ENCODE data around the gene PUM2. TPM values are rescaled to one million over a fixed set of nuclear protein-coding genes. Genes with fewer than 3 reads are reported as not detected.

The PUM2 gene
- total and polyA plus RNA-seq, 2 of the 13 experiments (the other 11 are each of a cell fraction or from before 2014, with no cell fraction given), result 69.6 to 69.8 TPM

DNA sequence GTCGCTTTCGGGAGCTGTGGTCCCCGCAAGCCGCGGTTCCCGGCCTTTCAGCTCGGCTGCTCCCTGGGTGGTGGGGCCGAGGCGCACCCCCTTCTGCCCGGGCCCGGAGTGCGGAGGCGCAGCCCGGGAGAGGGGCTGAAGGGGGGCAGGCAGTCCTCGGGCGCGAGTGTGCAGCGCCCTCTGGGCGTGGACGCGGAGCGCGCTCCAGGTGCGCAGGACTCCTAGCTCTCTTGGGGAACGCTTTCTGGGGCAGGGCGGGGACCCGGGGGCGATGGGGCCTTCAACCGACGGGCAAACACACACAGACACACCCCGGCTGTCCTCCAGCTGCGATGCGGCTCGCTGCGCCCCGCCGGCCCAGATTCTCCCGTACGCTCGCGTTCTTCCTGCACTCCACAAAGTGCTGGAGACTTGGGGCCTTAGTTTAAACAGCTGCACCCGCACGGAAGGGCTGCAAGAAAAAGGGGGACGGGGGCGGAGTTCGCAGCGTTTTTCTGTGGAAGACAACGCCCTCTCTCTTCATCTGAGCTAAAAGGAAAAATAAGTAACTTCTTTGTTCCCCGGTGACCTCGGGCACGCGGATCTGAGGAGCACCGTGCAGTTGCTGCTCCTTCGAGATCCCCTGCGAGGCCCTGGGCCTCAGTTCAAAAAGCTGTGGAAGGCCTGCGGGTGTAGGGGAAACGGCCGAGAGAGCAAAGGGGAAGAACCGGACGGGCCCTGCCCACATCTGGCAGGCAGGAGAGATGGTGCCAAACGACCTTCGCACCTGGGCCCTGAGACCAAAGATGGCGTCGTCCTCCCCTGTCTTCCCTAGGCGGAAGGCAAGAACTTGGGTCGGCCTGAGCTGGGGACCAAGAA lies 125.1 kb downstream of the PUM2 start (continued):
- TF ChIP-seq, protein P1, sequence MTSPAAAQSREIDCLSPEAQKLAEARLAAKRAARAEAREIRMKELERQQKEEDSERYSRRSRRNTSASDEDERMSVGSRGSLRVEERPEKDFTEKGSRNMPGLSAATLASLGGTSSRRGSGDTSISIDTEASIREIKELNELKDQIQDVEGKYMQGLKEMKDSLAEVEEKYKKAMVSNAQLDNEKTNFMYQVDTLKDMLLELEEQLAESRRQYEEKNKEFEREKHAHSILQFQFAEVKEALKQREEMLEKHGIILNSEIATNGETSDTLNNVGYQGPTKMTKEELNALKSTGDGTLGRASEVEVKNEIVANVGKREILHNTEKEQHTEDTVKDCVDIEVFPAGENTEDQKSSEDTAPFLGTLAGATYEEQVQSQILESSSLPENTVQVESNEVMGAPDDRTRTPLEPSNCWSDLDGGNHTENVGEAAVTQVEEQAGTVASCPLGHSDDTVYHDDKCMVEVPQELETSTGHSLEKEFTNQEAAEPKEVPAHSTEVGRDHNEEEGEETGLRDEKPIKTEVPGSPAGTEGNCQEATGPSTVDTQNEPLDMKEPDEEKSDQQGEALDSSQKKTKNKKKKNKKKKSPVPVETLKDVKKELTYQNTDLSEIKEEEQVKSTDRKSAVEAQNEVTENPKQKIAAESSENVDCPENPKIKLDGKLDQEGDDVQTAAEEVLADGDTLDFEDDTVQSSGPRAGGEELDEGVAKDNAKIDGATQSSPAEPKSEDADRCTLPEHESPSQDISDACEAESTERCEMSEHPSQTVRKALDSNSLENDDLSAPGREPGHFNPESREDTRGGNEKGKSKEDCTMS (CRISPR knock-in tag; conservative IDR thresholded peaks at IDR 0.05), result no peak; the same call in 1 of the 2 replicates
- TF ChIP-seq MTA1 (CRISPR knock-in tag; IDR thresholded peaks at IDR 0.05; ENCODE audit: borderline replicate concordance) (peak; percentile 72), RAD21 (CRISPR knock-in tag; IDR thresholded peaks at IDR 0.05) (peak; percentile 98), FOXM1 (CRISPR knock-in tag; IDR thresholded peaks at IDR 0.05) (no peak), GABPB1 (CRISPR knock-in tag; IDR thresholded peaks at IDR 0.05) (peak; percentile 79), ZNF484 (CRISPR knock-in tag; IDR thresholded peaks at IDR 0.05; ENCODE audit: borderline replicate concordance, low read depth) (no peak), NFE2L1 (CRISPR knock-in tag; IDR thresholded peaks at IDR 0.05; ENCODE audit: borderline replicate concordance) (no peak), ZNF569 (CRISPR knock-in tag; IDR thresholded peaks at IDR 0.05; ENCODE audit: borderline replicate concordance) (no peak), NFKB2 (CRISPR knock-in tag; IDR thresholded peaks at IDR 0.05; ENCODE audit: borderline replicate concordance) (no peak), ZNF546 (CRISPR knock-in tag; conservative IDR thresholded peaks at IDR 0.05) (peak; percentile 38; the same call in 1 of the 2 replicates), HOXA9 (CRISPR knock-in tag; IDR thresholded peaks at IDR 0.05; ENCODE audit: borderline replicate concordance) (0 out of 2 replicates have a peak, but pooled peaks have one; percentile 14), GPN1 (CRISPR knock-in tag; IDR thresholded peaks at IDR 0.05; ENCODE audit: borderline replicate concordance) (0 out of 2 replicates have a peak, but pooled peaks have one; percentile 45), ZNF441 (CRISPR knock-in tag; IDR thresholded peaks at IDR 0.05; ENCODE audit: borderline replicate concordance) (peak; percentile 63), CREB1 (IDR thresholded peaks at IDR 0.05) (no peak), CREB1 (CRISPR knock-in tag; IDR thresholded peaks at IDR 0.05) (no peak), ZNF230 (CRISPR knock-in tag; IDR thresholded peaks at IDR 0.05) (0 out of 2 replicates have a peak, but pooled peaks have one; percentile 41)
- TF ChIP-seq, protein P2, sequence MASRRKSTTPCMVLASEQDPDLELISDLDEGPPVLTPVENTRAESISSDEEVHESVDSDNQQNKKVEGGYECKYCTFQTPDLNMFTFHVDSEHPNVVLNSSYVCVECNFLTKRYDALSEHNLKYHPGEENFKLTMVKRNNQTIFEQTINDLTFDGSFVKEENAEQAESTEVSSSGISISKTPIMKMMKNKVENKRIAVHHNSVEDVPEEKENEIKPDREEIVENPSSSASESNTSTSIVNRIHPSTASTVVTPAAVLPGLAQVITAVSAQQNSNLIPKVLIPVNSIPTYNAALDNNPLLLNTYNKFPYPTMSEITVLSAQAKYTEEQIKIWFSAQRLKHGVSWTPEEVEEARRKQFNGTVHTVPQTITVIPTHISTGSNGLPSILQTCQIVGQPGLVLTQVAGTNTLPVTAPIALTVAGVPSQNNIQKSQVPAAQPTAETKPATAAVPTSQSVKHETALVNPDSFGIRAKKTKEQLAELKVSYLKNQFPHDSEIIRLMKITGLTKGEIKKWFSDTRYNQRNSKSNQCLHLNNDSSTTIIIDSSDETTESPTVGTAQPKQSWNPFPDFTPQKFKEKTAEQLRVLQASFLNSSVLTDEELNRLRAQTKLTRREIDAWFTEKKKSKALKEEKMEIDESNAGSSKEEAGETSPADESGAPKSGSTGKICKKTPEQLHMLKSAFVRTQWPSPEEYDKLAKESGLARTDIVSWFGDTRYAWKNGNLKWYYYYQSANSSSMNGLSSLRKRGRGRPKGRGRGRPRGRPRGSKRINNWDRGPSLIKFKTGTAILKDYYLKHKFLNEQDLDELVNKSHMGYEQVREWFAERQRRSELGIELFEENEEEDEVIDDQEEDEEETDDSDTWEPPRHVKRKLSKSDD (CRISPR knock-in tag; IDR thresholded peaks at IDR 0.05; ENCODE audit: low read depth), result peak; percentile 58
- TF ChIP-seq, protein P3, sequence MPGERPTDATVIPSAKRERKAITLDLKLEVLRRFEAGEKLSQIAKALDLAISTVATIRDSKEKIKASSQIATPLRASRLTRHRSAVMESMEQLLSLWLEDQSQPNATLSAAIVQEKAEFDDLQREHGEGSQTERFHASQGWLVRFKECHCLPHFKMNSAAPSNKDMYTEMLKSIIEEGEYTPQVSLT (CRISPR knock-in tag; IDR thresholded peaks at IDR 0.05; ENCODE audit: borderline replicate concordance, low read depth), result no peak
- TF ChIP-seq, protein P4, sequence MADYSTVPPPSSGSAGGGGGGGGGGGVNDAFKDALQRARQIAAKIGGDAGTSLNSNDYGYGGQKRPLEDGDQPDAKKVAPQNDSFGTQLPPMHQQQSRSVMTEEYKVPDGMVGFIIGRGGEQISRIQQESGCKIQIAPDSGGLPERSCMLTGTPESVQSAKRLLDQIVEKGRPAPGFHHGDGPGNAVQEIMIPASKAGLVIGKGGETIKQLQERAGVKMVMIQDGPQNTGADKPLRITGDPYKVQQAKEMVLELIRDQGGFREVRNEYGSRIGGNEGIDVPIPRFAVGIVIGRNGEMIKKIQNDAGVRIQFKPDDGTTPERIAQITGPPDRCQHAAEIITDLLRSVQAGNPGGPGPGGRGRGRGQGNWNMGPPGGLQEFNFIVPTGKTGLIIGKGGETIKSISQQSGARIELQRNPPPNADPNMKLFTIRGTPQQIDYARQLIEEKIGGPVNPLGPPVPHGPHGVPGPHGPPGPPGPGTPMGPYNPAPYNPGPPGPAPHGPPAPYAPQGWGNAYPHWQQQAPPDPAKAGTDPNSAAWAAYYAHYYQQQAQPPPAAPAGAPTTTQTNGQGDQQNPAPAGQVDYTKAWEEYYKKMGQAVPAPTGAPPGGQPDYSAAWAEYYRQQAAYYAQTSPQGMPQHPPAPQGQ (CRISPR knock-in tag; IDR thresholded peaks at IDR 0.05; ENCODE audit: borderline replicate concordance), result no peak
- TF ChIP-seq, protein P5, sequence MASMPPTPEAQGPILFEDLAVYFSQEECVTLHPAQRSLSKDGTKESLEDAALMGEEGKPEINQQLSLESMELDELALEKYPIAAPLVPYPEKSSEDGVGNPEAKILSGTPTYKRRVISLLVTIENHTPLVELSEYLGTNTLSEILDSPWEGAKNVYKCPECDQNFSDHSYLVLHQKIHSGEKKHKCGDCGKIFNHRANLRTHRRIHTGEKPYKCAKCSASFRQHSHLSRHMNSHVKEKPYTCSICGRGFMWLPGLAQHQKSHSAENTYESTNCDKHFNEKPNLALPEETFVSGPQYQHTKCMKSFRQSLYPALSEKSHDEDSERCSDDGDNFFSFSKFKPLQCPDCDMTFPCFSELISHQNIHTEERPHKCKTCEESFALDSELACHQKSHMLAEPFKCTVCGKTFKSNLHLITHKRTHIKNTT (CRISPR knock-in tag; IDR thresholded peaks at IDR 0.05), result no peak
